Omental fat pad (tissue), 4 donors: Measurements from ENCODE around the gene TMEM259. TPM values are rescaled to one million over a fixed set of nuclear protein-coding genes. Genes with fewer than 3 reads are reported as not detected.

Experiments
- ATAC-seq: fragments of 150-250 bp; one replicate; pipeline ENCODE4 v1.9.1; 2016; ENCODE audit warnings: mild to moderate bottlenecking, moderate library complexity; ENCODE audit not compliant: low FRiP score
- DNase-seq: peaks from one replicate; pipeline ENCODE4 v3.0.0-alpha.2; 2019; ENCODE audit warnings: low spot score
- CTCF ChIP-seq, 3 donors: fragments of 450-650 bp; IDR thresholded peaks; one replicate each; pipeline ENCODE4 v1.5.1; 2016 to 2017; ENCODE audit warnings: antibody characterized with exemption in 3 of 3, mild to moderate bottlenecking in 3 of 3, moderate library complexity in 2 of 3
- small RNA-seq: library from RNA; depleted of rRNA; stranded (forward); fragments of <200 nt; gene quantifications from one replicate; pipeline ENCODE3, GENCODE V24; 2016
- total RNA-seq, 4 donors: library from RNA; depleted of rRNA; stranded (reverse); fragments of >200 nt; gene quantifications; one replicate each; pipeline ENCODE4 v1.1.0, GENCODE V29; 2016

Gene TMEM259
- total RNA-seq, 4 donors from 2014 or later: 112 to 164 (median 161) TPM

- no peak for TF ChIP-seq CTCF (IDR thresholded peaks at IDR 0.05)
- ATAC-seq: no peak
- DNase-seq: no peak
These were observed 57.4 kb downstream of the TMEM259 start for GRCh38 chr19:963486-963951.

- ATAC-seq (no peak), DNase-seq (no peak)
- no peak for TF ChIP-seq CTCF (IDR thresholded peaks at IDR 0.05)
These were observed 58.1 kb downstream of the TMEM259 start for GRCh38 chr19:962683-963400.

- no peak for DNase-seq
- no peak for TF ChIP-seq CTCF (IDR thresholded peaks at IDR 0.05)
- ATAC-seq: no peak
These were observed 58.9 kb downstream of the TMEM259 start for GRCh38 chr19:961866-962620.

- DNase-seq: no peak
- no peak for ATAC-seq
- TF ChIP-seq CTCF (IDR thresholded peaks at IDR 0.05): no peak
These were observed 60.4 kb downstream of the TMEM259 start for GRCh38 chr19:960601-960938.

GRCh38 chr19:960020-960419 lies 60.9 kb downstream of the TMEM259 start:
- ATAC-seq (no peak), DNase-seq (no peak)
- TF ChIP-seq CTCF (IDR thresholded peaks at IDR 0.05): no peak

Small RNAs within 50 kb of the gene (small RNA-seq; reads per million reads assigned to genes)
- not detected for gene RNU6-2

Other genes starting within 250 kb of the TMEM259 start
- gene PTBP1, start 223.7 kb downstream of the TMEM259 start, total RNA-seq: 100 to 1,000 TPM; 106 to 195 (median 137) TPM
- not detected for gene PLPPR3, start 199.2 kb downstream of the TMEM259 start, total RNA-seq
- gene AZU1, start 193.3 kb downstream of the TMEM259 start, total RNA-seq: 1 to 10 TPM in 1 of 4 donors, not detected in 3; 1.1 TPM
- not detected for gene PRTN3, start 180.1 kb downstream of the TMEM259 start, total RNA-seq
- 1 to 10 TPM in 2 of 4 donors, under 1 TPM in 1, not detected in 1; 0.72 to 7.7 (median 1.0) TPM for gene ELANE, start 168.8 kb downstream of the TMEM259 start, total RNA-seq
- 1,000 to 10,000 TPM; 1,367 to 3,469 (median 2,171) TPM for gene CFD, start 161.5 kb downstream of the TMEM259 start, total RNA-seq
- 10 to 100 TPM; 20.1 to 34.0 (median 24.5) TPM for gene MED16, start 127.9 kb downstream of the TMEM259 start, total RNA-seq
- gene RNU6-9, start 127.6 kb downstream of the TMEM259 start, total RNA-seq: not detected
- gene R3HDM4, start 107.9 kb downstream of the TMEM259 start, total RNA-seq: 10 to 100 TPM; 27.1 to 55.2 (median 44.4) TPM
- under 1 TPM in 1 of 4 donors, not detected in 3; 0.24 TPM for gene KISS1R, start 103.8 kb downstream of the TMEM259 start, total RNA-seq
- gene ARID3A, start 95.1 kb downstream of the TMEM259 start, total RNA-seq: 10 to 100 TPM in 2 of 4 donors, 1 to 10 TPM in 2; 3.7 to 15.1 (median 7.7) TPM
- 10 to 100 TPM; 22.8 to 69.4 (median 37.5) TPM for gene WDR18, start 36.8 kb downstream of the TMEM259 start, total RNA-seq
- under 1 TPM in 1 of 4 donors, not detected in 3; 0.24 TPM for gene GRIN3B, start 20.7 kb downstream of the TMEM259 start, total RNA-seq
- gene RNU6-2, start 399 bp upstream of the TMEM259 start, total RNA-seq: not detected
- gene CNN2, start 5.5 kb upstream of the TMEM259 start, total RNA-seq: 10 to 100 TPM; 39.6 to 75.4 (median 60.8) TPM
- gene ABCA7, start 19.0 kb upstream of the TMEM259 start, total RNA-seq: 10 to 100 TPM; 10.3 to 29.8 (median 15.9) TPM
- 10 to 100 TPM; 21.4 to 97.6 (median 36.3) TPM for gene ARHGAP45, start 46.0 kb upstream of the TMEM259 start, total RNA-seq
- 100 to 1,000 TPM; 151 to 216 (median 188) TPM for gene POLR2E, start 74.3 kb upstream of the TMEM259 start, total RNA-seq
- 1,000 to 10,000 TPM in 1 of 4 donors, 100 to 1,000 TPM in 3; 429 to 1,640 (median 892) TPM for gene GPX4, start 82.9 kb upstream of the TMEM259 start, total RNA-seq
- gene SBNO2, start 153.1 kb upstream of the TMEM259 start, total RNA-seq: 100 to 1,000 TPM in 1 of 4 donors, 10 to 100 TPM in 3; 33.1 to 208 (median 61.9) TPM
- 10 to 100 TPM; 38.0 to 48.4 (median 44.2) TPM for gene STK11, start 184.7 kb upstream of the TMEM259 start, total RNA-seq
- gene CBARP, start 216.9 kb upstream of the TMEM259 start, total RNA-seq: 10 to 100 TPM in 1 of 4 donors, 1 to 10 TPM in 1, under 1 TPM in 1, not detected in 1; 0.63 to 19.6 (median 2.2) TPM
- 10 to 100 TPM; 46.4 to 76.0 (median 60.2) TPM for gene ATP5F1D, start 220.6 kb upstream of the TMEM259 start, total RNA-seq
- gene MIDN, start 227.5 kb upstream of the TMEM259 start, total RNA-seq: 10 to 100 TPM; 24.5 to 68.6 (median 44.1) TPM
- gene CIRBP, start 248.2 kb upstream of the TMEM259 start, total RNA-seq: 100 to 1,000 TPM; 292 to 484 (median 372) TPM